Astrocyte (in vitro differentiated cells and primary cell): ENCODE results near the gene STK24. TPM values are rescaled to one million over a fixed set of nuclear protein-coding genes. Genes with fewer than 3 reads are reported as not detected.

Experiments
- DNase-seq: peaks from one replicate; pipeline ENCODE4 v3.0.0-alpha.2; 2010; ENCODE audit warnings: low read depth
- FAIRE-seq: peaks from 2 replicates; lab custom pipeline; 2011; peaks lifted over from hg19 to GRCh38; lab: Jason Lieb, UNC
- H2AFZ ChIP-seq: 2 replicates; pipeline ENCODE4 v1.6.0; 2012; ENCODE audit warnings: low read depth, low read length, inconsistent platforms
- H3K27ac ChIP-seq: 2 replicates; pipeline ENCODE4 v1.5.1; 2011; ENCODE audit warnings: low read depth, low read length, inconsistent platforms
- H3K27me3 ChIP-seq: 2 replicates; pipeline ENCODE4 v1.6.0; 2011; ENCODE audit warnings: low read length, inconsistent platforms; ENCODE audit not compliant: insufficient read depth
- H3K36me3 ChIP-seq: 2 replicates; pipeline ENCODE4 v1.5.1; 2011; ENCODE audit warnings: low read length, inconsistent platforms; ENCODE audit not compliant: insufficient read depth
- H3K4me1 ChIP-seq: 2 replicates; pipeline ENCODE4 v1.5.1; 2011; ENCODE audit warnings: low read length, inconsistent platforms; ENCODE audit not compliant: insufficient read depth
- H3K4me2 ChIP-seq: 2 replicates; pipeline ENCODE4 v1.6.0; 2012; ENCODE audit warnings: low read length, inconsistent platforms
- H3K4me3 ChIP-seq: 2 replicates; pipeline ENCODE4 v1.5.1; 2011; ENCODE audit warnings: low read depth, mild to moderate bottlenecking, low read length, inconsistent platforms; ENCODE audit not compliant: insufficient read depth
- H3K79me2 ChIP-seq: 2 replicates; pipeline ENCODE4 v1.6.0; 2012; ENCODE audit warnings: mild to moderate bottlenecking, low read length, inconsistent platforms; ENCODE audit not compliant: insufficient read depth
- H3K9ac ChIP-seq: 2 replicates; pipeline ENCODE4 v1.6.0; 2012; ENCODE audit warnings: mild to moderate bottlenecking, low read length, inconsistent platforms
- H3K9me3 ChIP-seq: 2 replicates; pipeline ENCODE4 v1.5.1; 2012; ENCODE audit warnings: low read depth, mild to moderate bottlenecking, low read length, inconsistent platforms; ENCODE audit not compliant: insufficient read depth
- H4K20me1 ChIP-seq: 2 replicates; pipeline ENCODE4 v1.6.0; 2012; ENCODE audit warnings: low read length, inconsistent platforms; ENCODE audit not compliant: insufficient read depth
- H3K27ac Mint-ChIP-seq: one replicate; pipeline ENCODE4 v1.8.0; 2021; ENCODE audit warnings: mild to moderate bottlenecking, mixed read lengths; ENCODE audit not compliant: unreplicated experiment
- H3K27me3 Mint-ChIP-seq: one replicate; pipeline ENCODE4 v1.8.0; 2021; ENCODE audit warnings: low read depth, mixed read lengths; ENCODE audit not compliant: unreplicated experiment
- H3K36me3 Mint-ChIP-seq: one replicate; pipeline ENCODE4 v1.8.0; 2021; ENCODE audit warnings: low read depth, mixed read lengths; ENCODE audit not compliant: unreplicated experiment
- H3K4me1 Mint-ChIP-seq: one replicate; pipeline ENCODE4 v1.8.0; 2021; ENCODE audit warnings: low read depth, mixed read lengths; ENCODE audit not compliant: unreplicated experiment
- H3K4me3 Mint-ChIP-seq: one replicate; pipeline ENCODE4 v1.8.0; 2021; ENCODE audit warnings: mild to moderate bottlenecking, moderate library complexity, mixed read lengths; ENCODE audit not compliant: unreplicated experiment
- H3K9me3 Mint-ChIP-seq: one replicate; pipeline ENCODE4 v1.8.0; 2021; ENCODE audit warnings: mild to moderate bottlenecking, mixed read lengths; ENCODE audit not compliant: unreplicated experiment
- EZH2 ChIP-seq: IDR thresholded peaks from 2 replicates; pipeline ENCODE4 v1.6.1; 2012; ENCODE audit warnings: mild to moderate bottlenecking, low read length, inconsistent platforms; ENCODE audit not compliant: insufficient read depth
- total RNA-seq: library from RNA; stranded (reverse); gene quantifications from 2 replicates; pipeline ENCODE4 v1.2.1, GENCODE V29; 2021
- TF ChIP-seq, protein P1 (sequence below): IDR thresholded peaks from 2 replicates; pipeline ENCODE4 v1.5.1; 2011; ENCODE audit warnings: low read depth, mild to moderate bottlenecking, inconsistent platforms, low read length, moderate library complexity; ENCODE audit not compliant: insufficient read depth

Gene STK24
- total RNA-seq, 1 donor from 2014 or later: 96.1 TPM

DNA sequence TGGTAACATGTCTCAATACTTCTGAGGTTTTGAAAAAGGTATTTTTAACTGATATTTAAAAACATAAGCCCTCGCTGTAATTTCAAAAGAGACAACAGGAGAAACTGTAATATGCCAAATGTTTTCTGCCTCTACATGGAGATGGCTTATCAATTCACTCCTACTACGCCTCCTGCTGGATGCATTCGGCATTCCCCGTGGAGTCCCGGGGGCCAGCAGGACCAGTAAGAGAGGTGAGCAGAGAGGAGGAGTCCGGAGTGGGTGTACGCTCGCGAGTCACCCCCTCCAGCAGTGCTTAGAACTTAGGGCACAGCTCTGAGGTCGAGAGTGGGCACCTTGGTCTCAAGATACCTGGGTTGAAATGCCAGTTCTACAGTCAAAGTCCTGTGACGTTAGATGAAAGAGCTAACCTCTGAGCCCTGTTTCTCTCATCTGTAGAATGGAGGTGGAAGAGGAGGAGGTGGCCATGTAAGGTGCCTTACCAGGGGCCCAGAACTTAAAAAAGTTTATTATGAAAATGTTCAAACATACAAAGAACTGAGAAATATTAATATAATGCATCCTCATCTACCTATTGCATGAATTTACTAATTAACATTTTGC is 110.2 kb downstream of the STK24 start:
- Histone ChIP-seq H3K27me3 (no peaks in the 10 kb centered on the region), H3K9ac (no peak overlapping the region), H3K36me3 (peaks cover 26% of the 10 kb centered on the region), H3K4me3 (no peak overlapping the region), H3K4me2 (no peak overlapping the region), H3K79me2 (peaks cover 50% of the 10 kb centered on the region), H3K27ac (no peak overlapping the region), H3K4me1 (no peaks in the 10 kb centered on the region), H2AFZ (no peak overlapping the region), H3K9me3 (no peaks in the 10 kb centered on the region), H4K20me1 (peaks cover 35% of the 10 kb centered on the region)
- TF ChIP-seq, protein P1, sequence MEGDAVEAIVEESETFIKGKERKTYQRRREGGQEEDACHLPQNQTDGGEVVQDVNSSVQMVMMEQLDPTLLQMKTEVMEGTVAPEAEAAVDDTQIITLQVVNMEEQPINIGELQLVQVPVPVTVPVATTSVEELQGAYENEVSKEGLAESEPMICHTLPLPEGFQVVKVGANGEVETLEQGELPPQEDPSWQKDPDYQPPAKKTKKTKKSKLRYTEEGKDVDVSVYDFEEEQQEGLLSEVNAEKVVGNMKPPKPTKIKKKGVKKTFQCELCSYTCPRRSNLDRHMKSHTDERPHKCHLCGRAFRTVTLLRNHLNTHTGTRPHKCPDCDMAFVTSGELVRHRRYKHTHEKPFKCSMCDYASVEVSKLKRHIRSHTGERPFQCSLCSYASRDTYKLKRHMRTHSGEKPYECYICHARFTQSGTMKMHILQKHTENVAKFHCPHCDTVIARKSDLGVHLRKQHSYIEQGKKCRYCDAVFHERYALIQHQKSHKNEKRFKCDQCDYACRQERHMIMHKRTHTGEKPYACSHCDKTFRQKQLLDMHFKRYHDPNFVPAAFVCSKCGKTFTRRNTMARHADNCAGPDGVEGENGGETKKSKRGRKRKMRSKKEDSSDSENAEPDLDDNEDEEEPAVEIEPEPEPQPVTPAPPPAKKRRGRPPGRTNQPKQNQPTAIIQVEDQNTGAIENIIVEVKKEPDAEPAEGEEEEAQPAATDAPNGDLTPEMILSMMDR: peak; percentile 77
- TF ChIP-seq EZH2: no peak
- Mint-ChIP-seq H3K36me3 (peaks cover 31% of the 10 kb centered on the region), H3K4me1 (peaks cover 2% of the 10 kb centered on the region), H3K27ac (no peak overlapping the region), H3K4me3 (no peak overlapping the region), H3K27me3 (no peaks in the 10 kb centered on the region), H3K9me3 (peaks cover 2% of the 10 kb centered on the region)
- FAIRE-seq (no peak), DNase-seq (no peak)

DNA sequence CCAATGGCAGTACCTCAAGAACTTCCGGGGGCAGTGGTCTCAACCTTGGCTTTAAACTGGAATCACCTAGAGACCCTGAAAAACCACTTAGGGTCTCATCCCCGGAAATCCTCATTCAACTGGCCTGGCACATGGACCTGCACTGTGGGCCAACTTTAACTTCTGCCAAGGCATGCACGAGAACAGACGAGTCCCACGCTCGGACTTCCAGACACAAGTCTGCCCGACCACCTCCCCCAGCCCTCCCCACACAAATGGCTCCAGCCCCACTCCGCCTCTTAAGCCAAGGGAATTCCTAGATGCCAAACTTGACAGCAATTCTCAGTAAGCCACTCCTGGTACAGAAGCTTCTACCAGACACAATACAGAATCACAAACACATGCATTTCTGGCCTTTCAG is 114.0 kb downstream of the STK24 start:
- Histone ChIP-seq H3K36me3 (peaks cover 29% of the 10 kb centered on the region), H3K9ac (no peak overlapping the region), H3K9me3 (no peaks in the 10 kb centered on the region), H3K27me3 (no peaks in the 10 kb centered on the region), H4K20me1 (peaks cover 43% of the 10 kb centered on the region), H2AFZ (no peak overlapping the region), H3K4me1 (no peaks in the 10 kb centered on the region), H3K4me3 (no peak overlapping the region), H3K4me2 (no peak overlapping the region), H3K27ac (no peak overlapping the region), H3K79me2 (peaks cover 39% of the 10 kb centered on the region)
- H3K9me3 Mint-ChIP-seq: peaks cover 2% of the 10 kb centered on the region
- H3K4me3 Mint-ChIP-seq: no peak overlapping the region
- peaks cover 4% of the 10 kb centered on the region for H3K4me1 Mint-ChIP-seq
- TF ChIP-seq, protein P1: no peak
- no peak for TF ChIP-seq EZH2
- FAIRE-seq (no peak), DNase-seq (no peak)
- peaks cover 31% of the 10 kb centered on the region for H3K36me3 Mint-ChIP-seq
- no peak overlapping the region for H3K27ac Mint-ChIP-seq
- H3K27me3 Mint-ChIP-seq: no peaks in the 10 kb centered on the region

DNA sequence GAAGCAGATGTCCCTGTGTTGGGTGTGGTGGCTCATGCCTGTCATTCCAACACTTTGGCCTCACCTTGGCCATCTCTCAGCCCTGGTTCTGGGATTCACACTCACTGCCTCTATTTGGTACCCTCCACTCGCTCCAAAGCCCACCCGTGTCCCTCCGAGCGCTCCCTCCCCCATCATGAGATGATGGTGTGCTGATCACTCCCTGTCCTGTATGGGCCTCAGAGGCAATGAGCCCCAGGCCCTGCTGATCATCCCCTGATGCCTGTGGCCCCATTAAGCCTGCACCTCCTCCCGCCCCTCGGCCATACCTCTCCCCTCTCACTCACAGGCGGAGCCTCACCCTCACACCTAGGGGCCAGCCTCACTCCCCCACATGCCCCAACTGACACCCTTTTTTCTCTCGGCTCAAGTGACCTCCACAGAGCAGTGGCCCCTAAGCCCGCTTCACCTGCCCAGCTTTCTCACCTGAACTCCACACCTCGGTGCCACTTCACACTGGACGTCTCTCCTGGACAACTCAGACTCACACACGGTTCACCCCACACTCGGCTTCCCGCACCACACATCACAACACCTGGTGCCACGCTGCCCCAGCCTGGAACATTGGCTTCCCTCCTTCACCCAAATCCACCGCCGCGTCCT is 114.5 kb downstream of the STK24 start:
- peaks cover 4% of the 10 kb centered on the region for H3K4me1 Mint-ChIP-seq
- FAIRE-seq: no peak

More for the DNA sequence above, 114.5 kb downstream of the STK24 start:
- Mint-ChIP-seq H3K36me3 (peaks cover 30% of the 10 kb centered on the region), H3K27ac (no peak overlapping the region), H3K4me3 (peak overlapping the region; percentile 50), H3K27me3 (no peaks in the 10 kb centered on the region), H3K9me3 (peaks cover 2% of the 10 kb centered on the region)
- Histone ChIP-seq H3K4me1 (no peaks in the 10 kb centered on the region), H3K4me2 (no peak overlapping the region), H3K27ac (no peak overlapping the region), H3K36me3 (peaks cover 33% of the 10 kb centered on the region), H3K9ac (no peak overlapping the region), H3K9me3 (no peaks in the 10 kb centered on the region), H3K27me3 (no peaks in the 10 kb centered on the region), H2AFZ (no peak overlapping the region), H3K4me3 (no peak overlapping the region), H3K79me2 (peaks cover 39% of the 10 kb centered on the region), H4K20me1 (peaks cover 38% of the 10 kb centered on the region)
- no peak for DNase-seq
- TF ChIP-seq, protein P1: no peak
- TF ChIP-seq EZH2: no peak
